K562 (cell line): ENCODE measurements around the gene CDCA3. TPM values are rescaled to one million over a fixed set of nuclear protein-coding genes. Genes with fewer than 3 reads are reported as not detected.

ENCODE experiments used
- ARNT ChIP-seq, 2 experiments: fragments of 450-650 bp; IDR thresholded peaks; 2 replicates each; pipeline ENCODE4 v1.6.1; 2016; ENCODE audit warnings: mild to moderate bottlenecking in 1 of 2
- BRD9 ChIP-seq: fragments of 450-650 bp; IDR thresholded peaks from 2 replicates; pipeline ENCODE4 v1.6.1; 2018; ENCODE audit warnings: low read depth; ENCODE audit not compliant: partially characterized antibody
- BRF1 ChIP-seq: IDR thresholded peaks from 3 replicates; pipeline ENCODE4 v1.6.1; 2011; ENCODE audit warnings: borderline replicate concordance, mild to moderate bottlenecking; ENCODE audit not compliant: insufficient read length; ENCODE audit errors: extremely low read depth
- CREBBP ChIP-seq: IDR thresholded peaks from one replicate; pipeline ENCODE4 v1.6.1; 2012; ENCODE audit warnings: low read depth, mild to moderate bottlenecking, control low read depth, inconsistent platforms, low read length
- KLF16 ChIP-seq: IDR thresholded peaks from 2 replicates; pipeline ENCODE4 v1.6.1; 2016; ENCODE audit warnings: antibody characterized with exemption
- NFYB ChIP-seq: IDR thresholded peaks from 2 replicates; pipeline ENCODE4 v1.6.1; 2011; ENCODE audit warnings: mild to moderate bottlenecking, moderate library complexity; ENCODE audit not compliant: insufficient read length; ENCODE audit errors: extremely low read depth
- NKRF ChIP-seq: fragments of 450-650 bp; IDR thresholded peaks from 2 replicates; pipeline ENCODE4 v1.6.1; 2016; ENCODE audit warnings: borderline replicate concordance
- PHF20 ChIP-seq: fragments of 450-650 bp; IDR thresholded peaks from 2 replicates; pipeline ENCODE4 v1.6.1; 2018; ENCODE audit not compliant: partially characterized antibody
- POLR2G ChIP-seq: fragments of 200-400 bp; formaldehyde crosslinking; IDR thresholded peaks from 2 replicates; pipeline ENCODE4 v1.6.1; 2017; ENCODE audit warnings: low read depth, mild to moderate bottlenecking, antibody characterized with exemption, low read length, moderate library complexity
- SP1 ChIP-seq: sonication (generic); formaldehyde crosslinking; IDR thresholded peaks from 2 replicates; pipeline ENCODE4 v1.8.1; 2022; ENCODE audit warnings: mild to moderate bottlenecking, missing genetic modification reagents
- SRSF9 ChIP-seq: fragments of 200-400 bp; formaldehyde crosslinking; IDR thresholded peaks from 2 replicates; pipeline ENCODE4 v1.6.1; 2017; ENCODE audit warnings: low read depth, low read length, borderline replicate concordance
- TCF3 ChIP-seq: sonication (generic); formaldehyde crosslinking; IDR thresholded peaks from 2 replicates; pipeline ENCODE4 v1.4.0; 2020; ENCODE audit warnings: mild to moderate bottlenecking, missing genetic modification reagents
- ZFP30 ChIP-seq: fragments of 250-450 bp; sonication (Bioruptor Pico); IDR thresholded peaks from 2 replicates; pipeline ENCODE4 v1.8.0; 2022; ENCODE audit warnings: moderate library complexity, mild to moderate bottlenecking, inconsistent platforms, borderline replicate concordance
- ZNF280B ChIP-seq: fragments of 250-450 bp; sonication (Bioruptor Pico); IDR thresholded peaks from 2 replicates; pipeline ENCODE4 v1.5.1; 2021; ENCODE audit warnings: mild to moderate bottlenecking
- ZNF445 ChIP-seq: fragments of 250-450 bp; sonication (Bioruptor Pico); IDR thresholded peaks from 2 replicates; pipeline ENCODE4 v1.4.0; 2020; ENCODE audit warnings: low read depth, mild to moderate bottlenecking, moderate library complexity
- ZNF561 ChIP-seq: fragments of 450-650 bp; formaldehyde crosslinking; conservative IDR thresholded peaks from 2 replicates; pipeline ENCODE4 v1.4.0; 2020; ENCODE audit warnings: mild to moderate bottlenecking, moderate library complexity
- polyA plus RNA-seq, 8 experiments: library from polyadenylated mRNA; depleted of rRNA in 4 of 8; stranded (reverse) in 5 of 8; unstranded in 3 of 8; fragments of >200 nt; fragmentation: Nextera tagmentation in 2 of 8; fragmentation: Illumina TruSeq in 1 of 8; extraction: Ambion mirVana in 2 of 8; extraction: Trizol in 1 of 8; gene quantifications; 2 replicates each; pipeline versions ENCODE4 v1.2.1 to v1.2.3, GENCODE V29; 2011 to 2014; ENCODE audit warnings: inconsistent platforms in 1 of 8, missing spikeins in 1 of 8
- total RNA-seq, 7 experiments: library from RNA; depleted of rRNA in 6 of 7; stranded (reverse); fragments of >200 nt in 6 of 7; fragmentation: Illumina TruSeq in 2 of 7; extraction: Trizol in 2 of 7; gene quantifications; 2 replicates each; pipeline versions ENCODE4 v1.2.1 to v1.2.3, GENCODE V29; 2011 to 2021; ENCODE audit warnings: low replicate concordance in 1 of 7

The CDCA3 gene
- total and polyA plus RNA-seq, 9 of the 15 experiments (the other 6 are each of a cell fraction or from before 2014, with no cell fraction given): 24.2 to 80.8 (median 55.1) TPM

GRCh38 chr12:6890789-6891645 lies 39.9 kb upstream of the CDCA3 start (continued):
- no peak for TF ChIP-seq ZNF445 (CRISPR knock-in tag)
- peak; percentile 80; the same call in 1 of the 2 replicates for TF ChIP-seq SP1 (CRISPR knock-in tag)
- TF ChIP-seq ZNF561: no peak
- no peak for TF ChIP-seq CREBBP
- TF ChIP-seq BRF1: no peak
- TF ChIP-seq NKRF: no peak
- TF ChIP-seq TCF3 (CRISPR knock-in tag): peak; percentile 49; the same call in 1 of the 2 replicates
- no peak for TF ChIP-seq KLF16
- TF ChIP-seq SRSF9: no peak
- no peak for TF ChIP-seq ZFP30 (CRISPR knock-in tag)
- TF ChIP-seq POLR2G: peak; percentile 87
- TF ChIP-seq NFYB: no peak
- no peak for TF ChIP-seq PHF20
- TF ChIP-seq ARNT (IDR thresholded peaks at IDR 0.05): no peak
- no peak for TF ChIP-seq ZNF280B
- peak; percentile 91 for TF ChIP-seq BRD9
